ENCODE measurements around the gene CYP4F3.

- no peak for TF ChIP-seq CTCF (IDR thresholded peaks at IDR 0.05 in 4 of 5, conservative IDR thresholded peaks at IDR 0.05 in 1 of 5)
- TF ChIP-seq POLR2A (IDR thresholded peaks at IDR 0.05) = no peak
Measured at GRCh38 chr19:15621801-15622200, 18.9 kb upstream of the CYP4F3 start.
